ENCODE data around the gene SGSH. TPM values are rescaled to one million over a fixed set of nuclear protein-coding genes. Genes with fewer than 3 reads are reported as not detected.

Gene SGSH
- total and polyA plus RNA-seq, 8 donors: 21.4 to 65.2 (median 29.1) TPM

DNA sequence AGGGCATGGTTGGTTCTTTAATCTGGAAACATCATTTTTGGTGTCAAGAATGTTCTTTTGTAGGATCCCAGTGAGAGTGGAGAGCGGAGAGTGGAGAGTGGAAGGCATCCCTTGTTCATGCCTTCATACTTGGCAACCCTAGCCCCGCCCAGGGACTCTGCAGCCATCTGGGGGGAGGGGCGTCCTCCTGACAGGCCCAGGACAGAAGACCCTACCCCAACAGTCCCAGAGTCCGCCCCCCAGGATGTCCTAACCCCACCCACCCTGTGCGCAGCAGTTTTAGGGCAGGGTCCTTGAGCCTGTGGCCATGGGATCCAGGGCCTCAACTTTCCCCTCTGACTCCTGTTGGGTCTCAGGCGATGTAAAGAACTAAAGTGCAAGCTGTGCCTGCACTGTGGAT is 4.5 kb upstream of the SGSH start:
- WGBS, 2 donors: 87 to 88% methylated on average over 6 of the region's 6 CpGs
- ATAC-seq (no peak), FAIRE-seq (no peak), DNase-seq (peak in 2 of 6 donors; percentile 23 to 36)
- no peak overlapping the region for H3K27ac ChIP-seq
- intact Hi-C loops (cut with DNase I): no loop called here
- no peaks in the 10 kb centered on the region for H3K27me3 ChIP-seq
- no peak overlapping the region for H3K4me3 ChIP-seq
- H3K9me3 ChIP-seq: no peaks in the 10 kb centered on the region
- H3K36me3 ChIP-seq: no peaks in the 10 kb centered on the region
- TF ChIP-seq, protein P1, sequence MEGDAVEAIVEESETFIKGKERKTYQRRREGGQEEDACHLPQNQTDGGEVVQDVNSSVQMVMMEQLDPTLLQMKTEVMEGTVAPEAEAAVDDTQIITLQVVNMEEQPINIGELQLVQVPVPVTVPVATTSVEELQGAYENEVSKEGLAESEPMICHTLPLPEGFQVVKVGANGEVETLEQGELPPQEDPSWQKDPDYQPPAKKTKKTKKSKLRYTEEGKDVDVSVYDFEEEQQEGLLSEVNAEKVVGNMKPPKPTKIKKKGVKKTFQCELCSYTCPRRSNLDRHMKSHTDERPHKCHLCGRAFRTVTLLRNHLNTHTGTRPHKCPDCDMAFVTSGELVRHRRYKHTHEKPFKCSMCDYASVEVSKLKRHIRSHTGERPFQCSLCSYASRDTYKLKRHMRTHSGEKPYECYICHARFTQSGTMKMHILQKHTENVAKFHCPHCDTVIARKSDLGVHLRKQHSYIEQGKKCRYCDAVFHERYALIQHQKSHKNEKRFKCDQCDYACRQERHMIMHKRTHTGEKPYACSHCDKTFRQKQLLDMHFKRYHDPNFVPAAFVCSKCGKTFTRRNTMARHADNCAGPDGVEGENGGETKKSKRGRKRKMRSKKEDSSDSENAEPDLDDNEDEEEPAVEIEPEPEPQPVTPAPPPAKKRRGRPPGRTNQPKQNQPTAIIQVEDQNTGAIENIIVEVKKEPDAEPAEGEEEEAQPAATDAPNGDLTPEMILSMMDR (IDR thresholded peaks at IDR 0.05): no peak
- H3K4me1 ChIP-seq: peaks cover 0 to 2% (median 0%) of the 10 kb centered on the region in 3 donors

DNA sequence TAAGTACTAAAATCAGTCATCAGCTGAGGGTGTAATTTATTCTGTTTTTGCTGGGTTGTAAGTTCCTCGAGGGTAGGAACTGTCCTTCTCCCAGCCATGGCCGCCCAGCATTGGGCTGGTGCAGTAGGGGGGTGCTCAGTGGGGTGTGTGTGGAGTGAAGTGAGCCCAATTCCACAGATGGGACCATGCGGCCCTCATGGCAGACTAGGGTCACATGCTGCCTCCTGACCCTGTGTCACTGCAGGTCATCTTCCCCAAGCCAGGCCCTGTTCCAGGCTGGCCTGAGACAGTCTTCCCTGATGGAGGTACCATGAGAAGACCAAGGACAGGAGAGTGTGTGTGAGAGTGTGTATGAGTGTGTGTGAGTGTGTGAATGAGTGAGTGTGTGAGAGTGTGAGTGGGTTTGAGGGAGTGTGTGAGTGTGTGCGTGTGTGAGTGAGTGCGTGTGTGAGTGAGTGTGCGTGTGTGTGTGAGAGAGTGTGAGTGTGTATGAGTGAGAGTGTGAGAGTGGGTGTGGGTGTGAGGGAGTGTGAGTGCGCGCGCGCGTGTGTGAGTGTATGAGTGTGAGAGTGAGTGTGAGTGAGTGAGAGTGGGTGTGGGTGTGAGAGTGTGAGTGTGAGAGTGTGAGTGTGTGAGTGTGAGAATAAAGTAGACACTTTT is 3.8 kb upstream of the SGSH start:
- H3K36me3 ChIP-seq: no peaks in the 10 kb centered on the region
- H3K27ac ChIP-seq: no peak overlapping the region
- no peaks in the 10 kb centered on the region for H3K27me3 ChIP-seq
- no peak for FAIRE-seq
- no peak overlapping the region for H3K4me3 ChIP-seq
- no peak for ATAC-seq
- H3K4me1 ChIP-seq: peaks cover 0 to 2% (median 0%) of the 10 kb centered on the region in 3 donors
- no peaks in the 10 kb centered on the region for H3K9me3 ChIP-seq
- TF ChIP-seq, protein P1 (IDR thresholded peaks at IDR 0.05): no peak
- intact Hi-C loops (cut with DNase I): no loop called here
- peak in 2 of 6 donors; percentile 6 to 25 for DNase-seq
- 87 to 91% methylated on average over 11 of the region's 11 CpGs for WGBS, 2 donors

DNA sequence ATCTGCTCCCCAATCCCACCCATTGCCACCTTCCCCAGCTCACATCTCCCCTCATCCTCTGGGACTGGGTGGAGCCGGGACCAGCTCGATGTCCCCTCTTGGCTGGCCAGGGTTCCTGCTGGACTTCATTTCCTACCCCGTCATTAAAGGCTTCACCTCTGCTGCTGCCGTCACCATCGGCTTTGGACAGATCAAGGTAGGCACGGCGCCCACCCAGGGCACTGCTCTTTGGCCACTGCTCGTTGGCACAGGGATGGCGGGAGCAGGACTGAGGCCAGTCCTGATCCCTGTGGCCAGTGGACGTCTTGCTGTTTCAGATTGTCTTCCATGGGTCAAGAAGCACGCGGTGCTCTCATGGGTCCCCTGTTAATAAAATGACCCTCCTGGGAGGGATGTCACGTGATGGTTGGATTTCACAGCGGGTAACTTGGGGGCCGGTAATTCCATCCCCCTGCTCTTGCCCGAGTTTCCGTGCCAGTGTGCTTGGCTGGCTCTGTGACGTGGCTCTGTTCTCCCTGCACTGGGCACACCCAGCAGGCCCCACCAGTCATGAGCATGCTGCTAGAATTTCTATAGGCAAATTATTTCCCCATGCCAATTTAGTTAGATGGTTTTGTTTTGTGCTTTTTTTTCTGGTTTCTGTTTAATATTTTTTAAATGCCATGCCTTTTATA is 3.1 kb upstream of the SGSH start:
- WGBS, 2 donors: 91 to 93% methylated on average over 18 of the region's 18 CpGs
- H3K4me3 ChIP-seq: no peak overlapping the region
- DNase-seq (peak in 2 of 6 donors; percentile 15 to 37), ATAC-seq (no peak), FAIRE-seq (no peak)
- H3K9me3 ChIP-seq: no peaks in the 10 kb centered on the region
- H3K27me3 ChIP-seq: no peaks in the 10 kb centered on the region
- TF ChIP-seq, protein P1 (IDR thresholded peaks at IDR 0.05): no peak
- intact Hi-C loops (cut with DNase I): no loop called here
- peaks cover 0 to 2% (median 0%) of the 10 kb centered on the region in 3 donors for H3K4me1 ChIP-seq
- H3K36me3 ChIP-seq: no peaks in the 10 kb centered on the region
- H3K27ac ChIP-seq: no peak overlapping the region

DNA sequence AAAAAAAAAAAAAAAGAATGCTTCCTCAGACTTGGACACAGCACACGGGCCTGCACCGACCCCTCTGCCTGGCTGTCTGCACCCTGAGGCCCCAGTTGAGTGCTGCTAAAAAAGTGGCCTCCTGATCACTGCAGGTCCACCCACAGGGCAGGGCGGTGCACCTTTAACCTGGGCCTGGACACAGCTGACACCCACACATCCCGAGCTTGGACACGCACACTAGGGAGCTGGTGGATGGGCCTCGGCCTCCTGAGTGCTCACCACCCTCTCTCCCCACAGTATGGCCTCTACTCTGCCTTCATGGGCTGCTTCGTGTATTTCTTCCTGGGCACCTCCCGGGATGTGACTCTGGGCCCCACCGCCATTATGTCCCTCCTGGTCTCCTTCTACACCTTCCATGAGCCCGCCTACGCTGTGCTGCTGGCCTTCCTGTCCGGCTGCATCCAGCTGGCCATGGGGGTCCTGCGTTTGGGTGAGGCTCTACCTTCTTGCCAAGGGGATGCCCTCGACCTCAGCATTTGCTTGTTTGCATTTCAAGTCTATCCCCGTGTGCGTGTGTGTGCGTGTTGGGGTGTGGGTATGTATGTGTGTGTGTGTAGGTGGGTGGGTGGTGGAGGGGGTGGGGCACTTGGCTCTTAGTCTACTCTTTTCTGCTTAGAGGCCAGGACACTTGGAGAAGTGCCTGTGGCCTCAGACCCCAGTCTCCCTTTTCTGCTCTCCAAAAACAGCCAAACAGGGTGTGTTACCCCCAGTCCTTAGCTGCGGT is 2.4 kb upstream of the SGSH start:
- no peaks in the 10 kb centered on the region for H3K27me3 ChIP-seq
- 88 to 92% methylated on average over 18 of the region's 18 CpGs for WGBS, 2 donors
- FAIRE-seq (no peak), DNase-seq (peak in 2 of 6 donors; percentile 20 to 30), ATAC-seq (no peak)
- H3K4me1 ChIP-seq: peaks cover 0 to 2% (median 0%) of the 10 kb centered on the region in 3 donors
- no peak overlapping the region for H3K27ac ChIP-seq
- no peaks in the 10 kb centered on the region for H3K36me3 ChIP-seq
- intact Hi-C loops (cut with DNase I): no loop called here
- no peaks in the 10 kb centered on the region for H3K9me3 ChIP-seq
- H3K4me3 ChIP-seq: no peak overlapping the region
- TF ChIP-seq, protein P1 (IDR thresholded peaks at IDR 0.05): no peak

All from pancreas (tissue), 10 donors.